HG03342 (cell line): ENCODE measurements around the gene ARMC12.
"Not testable (repeated sequence)": the region's sequence is repeated elsewhere in the genome, so short reads cannot be mapped to it uniquely, and the experiment has no call there.

ENCODE experiments used
- ATAC-seq: cut with Tn5 transposase; IDR thresholded peaks from one replicate; pipeline ENCODE4 v1.9.1; 2021; ENCODE audit warnings: mild to moderate bottlenecking, moderate library complexity; ENCODE audit not compliant: unreplicated experiment

The ARMC12 gene

DNA sequence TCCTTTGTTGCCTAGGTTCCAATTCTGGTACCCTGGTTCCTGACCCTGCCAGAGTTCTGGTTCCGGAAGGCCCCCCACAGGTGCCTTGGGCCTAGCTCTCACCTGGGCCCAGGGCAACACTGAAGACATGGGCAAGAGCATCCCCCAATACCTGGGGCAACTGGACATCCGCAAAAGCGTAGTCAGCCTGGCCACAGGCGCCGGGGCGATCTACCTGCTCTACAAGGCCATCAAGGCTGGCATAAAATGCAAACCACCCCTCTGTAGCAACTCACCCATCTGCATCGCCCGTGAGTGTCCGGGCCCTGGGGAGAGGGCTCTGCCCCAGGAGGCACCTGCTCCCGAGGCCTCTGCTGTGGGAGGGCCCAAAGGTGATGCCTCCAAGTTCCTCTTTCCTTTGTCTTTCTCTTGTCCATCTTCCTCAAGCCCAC is at the start of gene ARMC12:
ARMC12 (plus strand) TSS at position 51 of the 431 bp plus-strand sequence; CDS start at position 128, 77 bp downstream.
- no peak for ATAC-seq

GRCh38 chr6:35687658-35688604 is 48.9 kb upstream of the ARMC12 start:
- ATAC-seq, result peak; percentile 36

DNA sequence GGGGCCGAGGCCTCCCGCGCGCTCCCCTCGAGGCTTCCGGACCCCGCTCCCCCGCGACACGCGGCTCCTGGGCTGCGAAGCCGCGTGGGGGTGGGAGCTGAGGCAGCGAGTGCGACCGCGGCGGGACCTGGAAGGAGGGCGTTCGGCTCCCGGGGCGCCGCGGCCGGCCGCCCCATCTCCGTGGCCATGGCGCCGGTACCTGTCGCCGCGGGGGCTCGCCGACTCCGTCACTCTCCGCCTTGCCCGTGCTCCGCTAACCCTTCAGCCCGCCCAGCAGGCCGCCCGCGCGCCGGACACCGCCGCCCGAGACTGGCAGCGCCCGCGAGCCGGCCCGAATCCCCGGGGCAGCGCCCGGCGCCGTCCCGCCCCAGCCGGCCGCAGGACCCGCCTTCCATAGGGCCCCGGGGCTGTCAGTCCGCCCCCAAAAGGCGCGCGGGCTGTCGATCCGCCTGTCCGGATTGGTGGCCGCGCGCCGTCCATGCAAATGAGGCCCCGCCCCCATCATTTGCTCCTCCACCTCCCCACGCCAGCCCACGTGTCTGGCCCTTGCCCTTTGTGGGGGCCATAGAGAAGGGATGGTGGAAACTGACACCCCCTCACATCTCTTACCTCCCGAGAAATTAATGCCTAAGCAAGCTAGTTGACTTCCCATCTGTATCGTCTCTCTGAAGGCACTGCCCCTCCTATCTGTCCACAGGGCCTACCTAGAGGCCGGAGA is 48.1 kb upstream of the ARMC12 start, which contains the start of gene FKBP5:
FKBP5 (minus strand) TSS at position 311 of the 718 bp plus-strand sequence. CDS start 46,091 bp downstream, outside the sequence.
- ATAC-seq, result peak; percentile 84

- not testable (repeated sequence) for ATAC-seq
These were observed 46.8 kb upstream of the ARMC12 start for GRCh38 chr6:35690006-35690405.

DNA sequence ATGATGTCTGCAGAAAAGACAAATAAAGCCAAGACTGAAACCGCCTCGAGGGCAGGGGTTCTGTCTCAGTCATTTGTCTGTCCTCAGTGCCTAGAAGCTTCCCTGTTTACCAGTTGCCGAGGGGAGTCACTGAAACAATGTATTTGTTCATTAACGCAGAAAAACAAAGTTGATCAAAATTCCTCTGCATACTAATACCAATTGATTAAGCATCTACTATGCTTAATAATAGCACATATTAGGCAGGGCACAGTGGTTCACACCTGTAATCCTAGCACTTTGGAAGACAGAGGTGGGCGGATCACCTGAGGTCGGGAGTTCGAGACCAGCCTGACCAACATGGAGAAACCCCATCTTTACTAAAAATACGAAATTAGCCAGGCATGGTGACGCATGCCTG is 46.3 kb upstream of the ARMC12 start:
- no peak for ATAC-seq

DNA sequence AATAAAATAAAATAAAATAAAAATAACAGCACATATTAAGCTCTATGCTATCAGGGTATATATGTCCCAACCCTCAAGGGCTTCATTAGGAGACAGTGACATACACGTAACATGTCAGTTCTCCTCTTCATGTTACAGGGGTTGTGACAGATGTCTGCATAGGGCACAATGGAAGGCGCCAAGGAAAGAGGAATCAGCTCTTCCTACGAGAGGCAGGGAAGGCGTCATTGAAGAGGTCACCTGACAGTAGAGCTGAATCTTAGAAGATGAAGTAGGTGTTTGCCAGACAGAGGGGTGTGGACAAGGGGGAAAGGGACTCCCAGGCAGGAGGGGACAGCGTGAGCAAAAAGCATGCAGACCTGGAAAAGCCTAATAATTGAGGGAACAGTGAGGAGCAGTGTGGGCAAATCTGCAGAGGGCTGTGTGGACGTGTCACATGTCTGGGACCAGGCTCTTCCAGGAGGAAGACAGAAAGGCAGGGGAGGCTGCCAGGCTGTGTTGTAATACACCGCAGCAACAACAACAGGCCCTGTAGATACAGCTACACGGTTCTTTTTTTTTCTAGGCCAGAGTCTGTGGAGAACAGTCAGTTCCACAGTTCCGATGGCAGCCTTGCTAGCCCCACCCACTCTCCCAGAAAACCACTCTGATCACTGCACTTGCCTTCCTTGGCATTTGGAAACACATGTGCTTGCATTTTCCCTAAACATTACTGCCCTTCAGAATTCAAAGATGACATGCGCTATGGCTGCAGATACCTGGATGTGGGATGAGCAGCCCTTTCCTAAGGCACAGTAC is 45.6 kb upstream of the ARMC12 start:
- no peak for ATAC-seq

DNA sequence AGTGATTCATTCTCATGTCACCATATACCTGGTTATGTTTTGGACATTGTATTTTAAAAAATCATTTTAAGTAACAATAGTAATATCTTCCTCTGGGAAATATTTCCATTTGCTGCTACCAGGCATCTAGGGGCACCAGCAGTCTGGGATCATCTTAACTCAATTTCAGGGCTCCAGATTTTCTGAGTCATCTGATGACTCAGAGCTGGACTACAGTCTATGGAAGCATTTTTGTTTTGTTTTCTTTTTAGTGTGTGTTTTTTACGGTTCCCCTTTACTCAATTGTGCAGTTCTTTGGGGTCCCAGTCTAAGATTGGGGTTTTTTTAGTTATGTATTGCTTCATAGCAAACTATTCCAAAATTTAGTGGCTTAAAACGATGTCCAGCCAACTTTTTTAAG is 42.4 kb upstream of the ARMC12 start:
- ATAC-seq, result no peak

GRCh38 chr6:35698430-35698829 is 38.4 kb upstream of the ARMC12 start:
- not testable (repeated sequence) for ATAC-seq

DNA sequence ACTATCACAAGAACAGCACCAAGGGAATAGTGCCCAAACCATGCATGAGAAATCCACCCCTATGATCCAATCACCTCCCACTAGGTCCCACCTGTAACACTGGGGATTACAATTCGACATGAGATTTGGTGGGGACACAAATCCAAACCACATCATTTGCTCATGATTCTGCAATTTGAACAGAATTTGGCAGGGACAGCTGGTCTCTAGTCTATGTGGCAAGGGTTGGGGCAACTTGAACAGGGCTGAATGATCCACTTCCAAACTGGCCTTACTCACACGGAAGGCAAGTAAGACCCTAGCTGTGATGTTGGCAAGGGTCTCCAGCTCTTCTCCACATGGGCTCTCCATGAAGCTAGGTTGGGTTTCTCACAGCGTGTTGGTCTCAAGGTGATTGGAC is 38.0 kb upstream of the ARMC12 start:
- ATAC-seq, result no peak

GRCh38 chr6:35703554-35703953 is 33.3 kb upstream of the ARMC12 start:
- ATAC-seq, result no peak

GRCh38 chr6:35706468-35706867 is 30.4 kb upstream of the ARMC12 start:
- ATAC-seq, result no peak

- ATAC-seq, result no peak
These were observed 29.0 kb upstream of the ARMC12 start for GRCh38 chr6:35707714-35708407.

- ATAC-seq, result no peak
These were observed 28.2 kb upstream of the ARMC12 start for GRCh38 chr6:35708585-35708984.

- ATAC-seq, result no peak
These were observed 26.5 kb upstream of the ARMC12 start for GRCh38 chr6:35710241-35710847.

DNA sequence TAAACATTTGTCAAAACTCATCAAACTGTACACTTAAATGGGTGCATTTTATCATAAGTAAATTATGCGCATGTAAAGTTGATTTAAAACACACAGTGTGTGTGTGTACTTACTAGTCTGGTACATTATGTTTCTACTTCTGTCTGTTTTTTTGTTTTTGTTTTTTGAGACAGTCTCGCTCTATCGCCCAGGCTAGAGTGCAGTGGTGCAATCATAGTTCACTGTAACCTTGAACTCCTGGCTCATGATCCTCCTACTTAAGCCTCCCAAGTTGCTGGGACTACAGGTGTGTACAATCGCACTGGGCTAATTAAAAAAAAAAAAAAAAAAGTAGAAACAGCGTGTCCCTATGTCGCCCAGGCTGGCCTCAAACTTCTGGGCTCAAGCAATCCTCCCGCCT is 25.1 kb upstream of the ARMC12 start:
- ATAC-seq, result no peak

DNA sequence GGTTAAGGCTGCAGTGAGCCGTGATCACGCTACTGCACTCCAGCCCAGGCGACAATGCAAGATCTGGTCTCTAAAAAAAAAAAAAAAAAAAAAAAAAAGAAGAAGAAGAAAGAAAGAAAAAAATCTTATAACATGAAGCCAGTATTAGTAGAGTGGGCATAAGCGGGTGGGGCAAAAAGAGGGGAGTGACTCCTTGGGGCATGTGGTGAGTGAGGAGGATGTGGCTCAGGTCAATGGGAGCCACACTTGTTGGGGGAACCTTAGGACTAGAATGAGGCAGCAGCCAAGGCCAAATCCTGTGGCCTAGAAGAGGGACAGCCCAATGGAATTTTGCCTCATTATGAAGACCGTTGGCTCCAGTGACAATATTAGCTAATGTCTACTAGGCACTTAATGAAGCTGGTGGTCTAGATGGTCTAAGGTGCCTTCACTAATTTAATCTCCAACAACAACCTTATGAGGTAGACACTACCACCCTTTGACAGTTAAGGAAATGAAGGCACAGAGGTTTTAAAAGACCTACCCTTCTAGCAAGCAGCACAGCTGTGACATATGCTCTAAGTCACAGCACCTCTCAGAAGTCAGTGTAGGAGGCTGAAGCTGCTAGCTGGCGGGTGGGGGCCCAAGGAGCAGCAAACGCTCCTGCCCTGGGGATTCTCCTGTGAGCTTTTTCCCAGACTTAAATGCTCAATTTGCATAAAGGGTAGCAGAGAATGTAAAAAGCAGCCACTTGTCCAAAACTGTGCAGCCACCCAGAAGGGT is 23.6 kb upstream of the ARMC12 start:
- no peak for ATAC-seq

DNA sequence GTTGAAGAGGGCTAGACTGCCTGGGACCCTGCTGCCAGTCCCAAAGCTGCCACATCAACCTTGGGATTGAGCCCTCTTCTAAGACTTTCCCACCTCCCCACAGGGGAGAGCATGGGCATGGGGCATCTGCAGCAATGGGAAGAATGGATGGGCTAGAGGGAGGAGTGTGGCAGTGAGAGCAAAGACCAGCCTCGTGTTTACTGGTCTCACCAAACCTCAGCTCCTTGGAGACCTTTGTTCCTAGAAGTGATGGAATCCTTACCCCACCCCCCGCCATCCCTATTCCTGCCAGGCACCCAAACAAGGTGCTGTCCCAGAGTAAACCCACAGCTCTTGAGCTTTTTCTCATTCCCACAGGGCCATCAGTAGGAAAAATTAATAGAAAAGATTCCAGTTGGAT is 20.0 kb upstream of the ARMC12 start:
- no peak for ATAC-seq

- ATAC-seq, result no peak
These were observed 19.1 kb upstream of the ARMC12 start for GRCh38 chr6:35717449-35718374.
